C1 segment of cervical spinal cord (tissue), 14 donors: ENCODE measurements around the gene TVP23A.
"Not testable (repeated sequence)": the region's sequence is repeated elsewhere in the genome, so short reads cannot be mapped to it uniquely, and the experiment has no call there.

Experiments used
- DNase-seq, 14 donors: peaks; one replicate each; lab custom pipeline; 2025; lab: John Stamatoyannopoulos, UW

The TVP23A gene

GRCh38 chr16:10806698-10807097 is 11.9 kb downstream of the TVP23A start:
- DNase-seq, result no peak

DNA sequence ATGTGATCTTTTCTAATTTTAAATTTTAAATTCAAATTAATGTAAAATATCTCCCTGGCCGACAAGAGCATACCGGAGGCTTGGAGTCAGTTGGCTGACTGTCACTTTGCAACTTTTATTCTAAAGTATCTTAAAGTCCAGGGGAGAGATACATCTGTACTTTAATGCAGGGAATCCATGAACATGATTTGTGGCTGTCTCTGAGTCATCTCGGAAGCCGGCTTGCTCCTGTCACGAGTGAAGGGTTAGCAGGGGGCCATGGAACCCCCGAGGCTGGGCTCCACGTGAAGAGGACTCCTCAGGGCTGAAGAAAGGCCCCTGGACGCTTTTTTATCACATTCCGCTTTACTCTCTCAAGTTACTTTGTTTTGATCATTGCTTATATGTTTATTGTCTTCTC is 13.3 kb downstream of the TVP23A start:
- DNase-seq, result no peak

- no peak for DNase-seq
These were observed 18.9 kb downstream of the TVP23A start for GRCh38 chr16:10799736-10800135.

- DNase-seq, result no peak
These were observed 27.5 kb downstream of the TVP23A start for GRCh38 chr16:10791048-10791447.

DNA sequence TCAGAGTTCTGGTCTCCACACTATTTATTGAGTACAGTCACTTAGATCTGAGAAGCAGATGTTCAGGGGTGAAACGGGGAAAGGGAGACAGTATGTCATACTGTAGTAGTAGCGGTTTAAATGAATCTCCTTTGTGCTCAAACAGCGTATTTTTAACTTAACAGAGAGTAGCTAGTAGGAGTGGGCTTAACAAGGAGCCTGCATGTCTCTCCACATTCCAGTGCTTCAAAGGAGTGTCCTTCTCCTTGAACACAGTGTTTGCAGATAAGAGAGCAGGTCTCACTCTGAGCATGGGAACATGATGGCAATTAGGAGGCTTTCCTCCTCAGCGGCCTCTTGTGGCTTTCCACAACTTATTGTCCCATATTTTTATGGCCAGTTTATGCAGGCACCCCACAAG is 30.0 kb downstream of the TVP23A start:
- DNase-seq, result not testable (repeated sequence)

DNA sequence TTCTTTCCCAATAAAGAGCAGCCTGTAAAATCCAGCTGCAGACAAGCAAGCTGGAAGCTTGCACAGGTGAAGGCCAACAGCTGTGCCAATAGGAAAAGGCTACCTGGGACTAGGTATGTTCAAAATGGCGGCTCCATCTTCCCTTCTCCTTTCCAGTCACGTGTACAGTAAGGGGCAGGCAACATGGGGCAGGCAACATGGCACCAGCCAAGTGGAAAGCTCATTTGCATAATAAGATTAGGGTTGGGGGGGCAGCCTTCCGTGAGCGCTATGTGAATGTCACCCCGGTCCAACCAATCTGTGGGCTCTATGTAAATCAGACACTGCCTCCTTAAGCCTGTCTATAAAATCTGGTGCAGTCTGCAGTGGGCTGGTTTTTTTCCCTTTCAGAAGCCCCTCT is 31.3 kb downstream of the TVP23A start:
- DNase-seq, result no peak

- no peak for DNase-seq
These were observed 36.0 kb downstream of the TVP23A start for GRCh38 chr16:10782628-10783027.

GRCh38 chr16:10780628-10781027 is 38.0 kb downstream of the TVP23A start:
- DNase-seq, result no peak

GRCh38 chr16:10779908-10780307 is 38.7 kb downstream of the TVP23A start:
- not testable (repeated sequence) for DNase-seq

DNA sequence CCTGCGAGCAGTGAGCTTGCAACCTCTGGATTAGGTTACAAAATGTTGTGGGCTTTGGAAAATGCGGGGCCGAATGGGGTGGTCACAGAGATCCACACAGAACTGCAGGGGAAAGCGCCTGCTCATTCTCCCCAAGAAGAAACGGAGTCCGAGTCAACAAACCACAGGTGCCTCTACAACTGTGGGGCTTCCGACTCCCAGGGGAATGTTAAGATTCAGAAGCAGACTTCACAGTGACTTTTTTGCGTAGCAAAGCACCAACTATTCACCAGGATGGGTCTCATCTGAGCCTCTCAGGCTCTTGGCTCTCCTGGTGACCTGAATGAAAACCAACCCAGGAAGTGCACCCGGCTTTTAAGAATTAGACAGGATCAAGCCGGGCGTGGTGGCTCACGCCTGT is 41.2 kb downstream of the TVP23A start:
- no peak for DNase-seq

DNA sequence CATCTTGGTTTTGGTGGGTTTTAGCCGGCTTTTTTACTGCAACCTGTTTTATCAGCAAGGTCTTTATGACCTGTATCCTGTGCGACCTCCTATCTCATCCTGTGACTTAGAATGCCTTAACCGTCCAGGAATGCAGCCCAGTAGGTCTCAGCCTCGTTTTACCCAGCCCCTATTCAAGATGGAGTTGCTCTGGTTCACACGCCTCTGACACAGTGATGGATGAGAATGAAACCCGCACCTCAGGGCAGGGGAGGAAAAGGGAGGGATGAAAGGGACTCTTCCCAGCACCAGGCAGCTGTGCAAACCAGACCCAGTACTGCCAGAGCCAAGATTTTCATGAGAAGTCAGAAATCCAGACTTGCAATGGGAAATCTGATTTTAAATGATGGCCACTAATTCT is 41.7 kb downstream of the TVP23A start:
- DNase-seq, result not testable (repeated sequence)

GRCh38 chr16:10776280-10776679 is 42.3 kb downstream of the TVP23A start:
- DNase-seq, result no peak

GRCh38 chr16:10770907-10771306 is 47.7 kb downstream of the TVP23A start:
- no peak for DNase-seq

GRCh38 chr16:10769381-10769780 is 49.2 kb downstream of the TVP23A start:
- DNase-seq, result no peak

- DNase-seq, result no peak
These were observed 51.5 kb downstream of the TVP23A start for GRCh38 chr16:10767127-10767526.

DNA sequence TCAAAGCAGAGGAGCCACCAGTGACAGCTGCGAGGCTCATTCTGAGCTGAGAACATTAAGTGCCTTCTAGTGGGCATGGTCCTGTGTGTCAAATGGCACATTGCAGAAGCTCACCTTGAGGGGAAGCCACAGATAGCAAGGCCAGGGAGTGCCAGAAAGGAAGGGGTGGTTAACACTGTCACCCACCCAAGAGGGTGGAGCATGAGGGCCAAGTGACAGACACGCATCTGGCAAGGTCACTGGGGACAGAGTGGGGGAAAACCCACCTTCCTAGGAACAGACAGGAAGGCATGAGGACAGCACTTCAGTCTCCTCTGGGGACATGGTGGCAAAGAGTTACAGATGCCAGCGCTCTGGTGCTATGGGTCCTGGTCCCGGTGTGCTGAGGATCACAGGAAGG is 52.8 kb downstream of the TVP23A start:
- DNase-seq, result no peak

- no peak for DNase-seq
These were observed 55.1 kb downstream of the TVP23A start for GRCh38 chr16:10763456-10763855.

DNA sequence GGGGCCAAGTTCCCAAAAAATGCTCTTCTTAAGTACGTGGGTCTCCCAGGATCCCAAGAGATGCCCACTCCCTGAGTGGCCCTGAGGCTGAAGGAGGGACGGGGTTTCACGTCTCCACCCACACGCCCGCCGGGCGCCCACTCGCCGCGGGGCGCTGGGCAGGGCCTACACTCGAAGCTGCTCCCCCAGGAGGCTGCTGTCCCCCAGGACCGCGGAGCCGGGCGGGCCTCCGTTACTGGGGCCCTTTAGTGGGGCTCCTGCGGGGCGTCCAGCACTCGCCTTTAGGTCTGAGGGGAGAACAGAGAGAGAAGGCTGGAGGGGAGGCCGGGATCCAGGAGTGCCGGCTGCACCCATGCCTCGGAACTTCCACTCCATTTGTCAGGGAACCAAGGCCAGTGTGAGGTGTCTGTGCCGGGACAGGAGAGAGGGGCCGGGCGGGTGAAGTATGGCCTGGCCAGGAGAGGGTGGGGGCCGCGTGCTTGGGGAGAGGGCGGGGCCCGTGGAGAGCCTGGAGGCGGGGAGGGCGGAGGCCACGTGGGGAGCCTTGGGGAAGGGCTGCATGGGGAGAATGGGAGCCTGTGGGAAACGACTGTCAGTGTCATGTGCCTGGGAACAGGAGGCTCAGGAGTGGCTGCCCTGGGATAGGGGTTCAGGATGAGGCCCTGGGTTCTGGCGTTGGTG is 56.1 kb downstream of the TVP23A start:
- DNase-seq, result no peak

DNA sequence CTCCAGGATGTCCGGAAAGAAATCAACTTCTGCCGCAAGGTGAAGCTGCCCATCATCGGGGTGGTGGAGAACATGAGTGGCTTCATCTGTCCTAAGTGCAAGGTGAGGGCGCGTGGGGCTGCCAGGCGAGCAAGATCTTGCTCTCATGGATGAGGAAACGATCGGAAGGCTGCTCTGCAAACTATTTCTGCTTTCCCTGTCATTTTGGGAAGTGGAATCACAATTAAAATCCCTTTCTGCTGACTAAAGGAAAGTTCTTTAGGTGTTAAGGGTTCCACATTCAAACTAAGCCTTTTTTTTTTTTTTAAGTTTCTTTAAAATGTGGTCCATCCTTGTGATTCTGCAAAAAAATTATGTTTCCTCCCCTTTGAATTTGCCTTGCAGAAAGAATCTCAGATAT is 57.2 kb downstream of the TVP23A start:
- no peak for DNase-seq

DNA sequence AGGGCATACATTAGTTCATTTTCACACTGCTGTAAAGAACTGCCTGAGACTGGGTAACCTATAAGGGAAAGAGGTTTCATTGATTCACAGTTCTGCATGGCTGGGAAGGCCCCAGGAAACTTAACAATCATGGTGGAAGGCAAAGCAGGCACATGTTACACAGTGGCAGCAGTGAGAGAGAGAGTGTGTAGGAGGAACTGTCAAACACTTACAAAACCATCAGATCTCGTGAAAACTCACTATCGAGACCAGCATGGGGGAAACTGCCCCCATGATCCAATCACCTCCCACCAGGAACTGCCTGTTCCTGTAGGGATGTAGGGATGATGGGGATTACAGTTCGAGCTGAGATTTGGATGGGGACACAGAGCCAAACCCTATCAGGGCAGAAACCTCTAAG is 57.7 kb downstream of the TVP23A start:
- DNase-seq, result no peak

GRCh38 chr16:10756574-10756973 is 62.0 kb downstream of the TVP23A start:
- no peak for DNase-seq

DNA sequence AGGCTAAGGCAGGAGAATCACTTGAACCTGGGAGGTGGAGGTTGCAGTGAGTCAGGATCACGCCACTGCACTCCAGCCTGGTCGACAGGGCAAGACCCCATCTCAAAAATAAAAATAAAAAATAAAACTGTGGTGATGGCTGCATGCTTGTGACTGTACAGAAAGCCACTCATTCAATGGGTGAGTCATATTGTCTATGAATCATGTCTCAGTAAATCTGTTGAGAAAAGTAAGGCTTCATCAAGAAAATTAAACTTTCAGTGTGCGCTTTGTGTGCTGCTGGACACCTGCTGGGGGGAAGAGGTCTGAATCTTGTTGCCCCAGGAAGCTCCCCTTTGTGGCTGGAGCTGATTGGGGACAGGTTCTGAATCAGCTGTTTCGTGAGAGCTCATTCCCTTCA is 63.7 kb downstream of the TVP23A start:
- DNase-seq, result no peak

DNA sequence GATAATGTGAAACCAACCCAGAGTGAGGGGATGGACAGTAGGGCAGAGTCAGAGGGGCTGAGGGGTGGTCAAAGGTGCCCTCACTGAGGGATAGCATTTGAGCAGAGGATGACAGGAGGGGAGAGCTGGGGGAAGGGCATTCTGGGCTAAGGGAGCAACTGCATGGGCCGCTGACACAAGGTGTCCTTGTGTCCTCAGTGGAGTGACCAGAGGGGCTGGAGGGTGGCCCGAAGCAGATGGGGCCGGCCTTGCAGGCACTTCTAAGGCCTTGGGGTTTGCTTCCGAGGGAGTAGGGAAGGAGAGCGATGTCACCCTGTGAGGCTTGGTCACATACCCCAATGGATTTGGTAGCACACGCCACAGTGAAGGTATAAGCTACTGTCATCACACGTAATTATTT is 64.9 kb downstream of the TVP23A start:
- DNase-seq, result no peak
